HG03342 (cell line): ENCODE results near the gene CLN5.
"Not testable (repeated sequence)": the region's sequence is repeated elsewhere in the genome, so short reads cannot be mapped to it uniquely, and the experiment has no call there.

Experiments
- ATAC-seq: cut with Tn5 transposase; IDR thresholded peaks from one replicate; pipeline ENCODE4 v1.9.1; 2021; ENCODE audit warnings: mild to moderate bottlenecking, moderate library complexity; ENCODE audit not compliant: unreplicated experiment

The CLN5 gene

GRCh38 chr13:76991796-76992547 is at the start of gene CLN5:
CLN5 (plus strand) TSS chr13:76992081; CDS start chr13:76992099, 18 bp downstream.
- peak; percentile 96 for ATAC-seq

- ATAC-seq = no peak
Measured at GRCh38 chr13:76942363-76942762, 49.5 kb upstream of the CLN5 start.

GRCh38 chr13:76943646-76944045 is 48.2 kb upstream of the CLN5 start:
- ATAC-seq = no peak

- no peak for ATAC-seq
Measured at GRCh38 chr13:76944456-76944855, 47.4 kb upstream of the CLN5 start.

GRCh38 chr13:76948149-76948548 is 43.7 kb upstream of the CLN5 start, which contains the start of gene ACOD1:
ACOD1 (plus strand) TSS chr13:76948511; CDS start chr13:76948559, 48 bp downstream.
- no peak for ATAC-seq

- ATAC-seq = no peak
Measured at GRCh38 chr13:76950101-76950500, 41.8 kb upstream of the CLN5 start.

- ATAC-seq = no peak
Measured at GRCh38 chr13:76953968-76954367, 37.9 kb upstream of the CLN5 start.

- ATAC-seq = no peak
Measured at GRCh38 chr13:76954538-76954937, 37.3 kb upstream of the CLN5 start.

GRCh38 chr13:76955193-76955592 is 36.7 kb upstream of the CLN5 start:
- no peak for ATAC-seq

- no peak for ATAC-seq
Measured at GRCh38 chr13:76955661-76956060, 36.2 kb upstream of the CLN5 start.

- ATAC-seq = no peak
Measured at GRCh38 chr13:76958841-76959432, 32.9 kb upstream of the CLN5 start.

GRCh38 chr13:76959734-76960133 is 32.1 kb upstream of the CLN5 start:
- ATAC-seq = not testable (repeated sequence)

- no peak for ATAC-seq
Measured at GRCh38 chr13:76965759-76966421, 26.0 kb upstream of the CLN5 start.

GRCh38 chr13:76967031-76967430 is 24.9 kb upstream of the CLN5 start:
- ATAC-seq = no peak

GRCh38 chr13:76968041-76968440 is 23.8 kb upstream of the CLN5 start:
- no peak for ATAC-seq

GRCh38 chr13:76969488-76970365 is 22.2 kb upstream of the CLN5 start:
- no peak for ATAC-seq

- no peak for ATAC-seq
Measured at GRCh38 chr13:76971215-76971614, 20.7 kb upstream of the CLN5 start.

- ATAC-seq = no peak
Measured at GRCh38 chr13:76971851-76972829, 19.7 kb upstream of the CLN5 start.

- ATAC-seq = no peak
Measured at GRCh38 chr13:76973920-76974617, 17.8 kb upstream of the CLN5 start.
